Measurements from ENCODE around the gene CRELD2.
"Not testable (repeated sequence)": the region's sequence is repeated elsewhere in the genome, so short reads cannot be mapped to it uniquely, and the experiment has no call there.

The CRELD2 gene

GRCh38 chr22:49945042-49945794 lies 26.8 kb downstream of the CRELD2 start:
- H3K36me3 ChIP-seq (ENCODE audit: control insufficient read depth in 2 of 2, insufficient read depth in 1 of 2, low read length in 2 of 2); H3K4me1 ChIP-seq (ENCODE audit: control insufficient read depth, insufficient read depth, low read length); H3K9me3 ChIP-seq (ENCODE audit: control insufficient read depth, insufficient read depth, low read depth, low read length); H3K4me3 ChIP-seq (ENCODE audit: low read depth, low read length); CTCF ChIA-PET: not testable (repeated sequence)
- POLR2A ChIA-PET = interaction anchor here (1.2 kb wide), 1 partner anchor 14 kb away, joined by 5 read pairs; no protein-coding TSS in a partner anchor
- H3K27ac ChIP-seq (ENCODE audit: extremely low read depth, low read depth, low read length) = peak overlapping the region; percentile 62
- peak; percentile 69 for TF ChIP-seq ZBTB11 (tag by site-specific recombination; conservative IDR thresholded peaks at IDR 0.05; ENCODE audit: low read depth)

- Histone ChIP-seq H3K4me1 (ENCODE audit: control insufficient read depth, insufficient read depth, low read length) (peaks cover 3% of the 10 kb centered on the region), H3K36me3 (ENCODE audit: control insufficient read depth in 2 of 2, insufficient read depth in 1 of 2, low read length in 2 of 2) (no peaks in the 10 kb centered on the region), H3K27ac (ENCODE audit: extremely low read depth, low read depth, low read length) (no peak overlapping the region), H3K4me3 (ENCODE audit: low read depth, low read length) (no peak overlapping the region), H3K9me3 (ENCODE audit: control insufficient read depth, insufficient read depth, low read depth, low read length) (no peaks in the 10 kb centered on the region)
- ChIA-PET POLR2A (interaction anchor here (1.0 to 1.1 kb wide), 2 partner anchors 16 to 19 kb away, joined by 3 to 4 read pairs; no protein-coding TSS in a partner anchor), CTCF (interaction anchor here (0.6 to 1.6 kb wide), 4 partner anchors 17 to 131 kb away, joined by 4 to 8 read pairs (median 6); no protein-coding TSS in a partner anchor)
- no peak for TF ChIP-seq ZNF155 (tag by site-specific recombination; IDR thresholded peaks at IDR 0.05)
- TF ChIP-seq MZF1 (tag by site-specific recombination; IDR thresholded peaks at IDR 0.05; ENCODE audit: borderline replicate concordance) = no peak
- TF ChIP-seq ZNF48 (tag by site-specific recombination; IDR thresholded peaks at IDR 0.05) = no peak
- no peak for TF ChIP-seq CTCF (tag by site-specific recombination; IDR thresholded peaks at IDR 0.05)
- TF ChIP-seq ZNF560 (tag by site-specific recombination; IDR thresholded peaks at IDR 0.05; ENCODE audit: borderline replicate concordance) = no peak
- TF ChIP-seq ZFP3 (tag by site-specific recombination; IDR thresholded peaks at IDR 0.05; ENCODE audit: low read depth) = no peak
- TF ChIP-seq ZSCAN4 (tag by site-specific recombination; IDR thresholded peaks at IDR 0.05) = no peak
- no peak for TF ChIP-seq ZNF221 (tag by site-specific recombination; IDR thresholded peaks at IDR 0.05; ENCODE audit: borderline replicate concordance)
- no peak for TF ChIP-seq ZNF16 (tag by site-specific recombination; IDR thresholded peaks at IDR 0.05; ENCODE audit: low read depth)
- no peak for TF ChIP-seq SALL2 (tag by site-specific recombination; IDR thresholded peaks at IDR 0.05; ENCODE audit: borderline replicate concordance)
- TF ChIP-seq ZNF398 (tag by site-specific recombination; IDR thresholded peaks at IDR 0.05) = no peak
- no peak for TF ChIP-seq ZNF114 (tag by site-specific recombination; IDR thresholded peaks at IDR 0.05)
- no peak for TF ChIP-seq GFI1B (tag by site-specific recombination; IDR thresholded peaks at IDR 0.05)
- no peak for TF ChIP-seq ZBTB11 (tag by site-specific recombination; conservative IDR thresholded peaks at IDR 0.05; ENCODE audit: low read depth)
- TF ChIP-seq ZNF530 (tag by site-specific recombination; IDR thresholded peaks at IDR 0.05; ENCODE audit: low read depth) = no peak
- TF ChIP-seq OVOL3 (tag by site-specific recombination; IDR thresholded peaks at IDR 0.05) = no peak
These were observed 28.3 kb downstream of the CRELD2 start for GRCh38 chr22:49946612-49947295.

All from HEK293 (cell line).